Fibroblast of pulmonary artery (primary cell): ENCODE results near the gene VSIR.

Experiments
- DNase-seq: peaks from one replicate; pipeline ENCODE4 v3.0.0-alpha.2; 2010; ENCODE audit warnings: low read depth
- H3K4me3 ChIP-seq: replicated peaks from 2 replicates; pipeline ENCODE4 v1.5.1; 2011; ENCODE audit warnings: low read depth, mild to moderate bottlenecking, control low read depth, low read length, moderate library complexity
- CTCF ChIP-seq: IDR thresholded peaks from 2 replicates; pipeline ENCODE4 v1.5.1; 2011; ENCODE audit warnings: mild to moderate bottlenecking, control low read depth, low read length, inconsistent platforms; ENCODE audit errors: missing control alignments

The VSIR gene

GRCh38 chr10:71772832-71773220, 494 bp downstream of the VSIR start:
- TF ChIP-seq CTCF, result no peak
- peak overlapping the region; percentile 53 for H3K4me3 ChIP-seq
- DNase-seq, result no peak

DNA sequence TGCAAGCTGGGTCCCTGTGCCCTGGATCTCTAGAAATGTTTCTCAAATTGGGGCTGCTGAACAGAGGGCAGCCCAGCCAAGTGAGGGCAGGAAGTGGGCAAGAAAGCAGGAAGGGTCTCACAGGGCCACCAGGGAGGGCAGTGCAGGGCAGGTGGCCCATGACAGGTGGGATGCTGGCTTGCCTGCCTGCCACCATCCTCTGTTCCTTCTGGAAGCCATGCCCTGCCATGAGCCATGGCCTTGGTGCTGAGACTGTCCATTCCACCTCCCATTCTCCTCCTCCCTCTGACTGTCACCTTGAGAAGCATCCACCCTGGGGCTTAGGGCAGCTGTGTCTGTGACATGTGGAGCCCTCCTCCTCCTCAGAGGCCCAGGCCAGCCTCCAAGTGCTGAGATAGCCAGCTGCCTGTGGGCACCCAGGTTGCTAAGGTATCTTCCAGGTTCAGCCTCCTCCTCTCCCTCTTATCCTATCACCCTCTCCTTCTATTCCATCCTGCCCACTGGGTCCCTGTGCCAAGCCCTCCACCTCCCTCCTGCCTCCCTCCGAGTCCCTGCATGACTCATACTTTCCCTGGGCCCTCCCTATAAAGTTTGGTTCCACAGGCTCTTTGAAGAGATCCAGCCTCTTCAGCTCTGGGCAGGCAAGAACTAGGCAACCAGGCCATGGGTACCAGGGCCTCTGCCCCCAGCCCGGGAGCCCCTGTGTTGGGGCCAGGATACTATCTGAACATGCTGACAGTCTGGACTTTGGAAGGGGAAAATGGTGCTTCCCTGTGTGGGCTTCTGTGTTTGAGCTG, 1.3 kb downstream of the VSIR start:
- no peak overlapping the region for H3K4me3 ChIP-seq
- peak; percentile 78 for DNase-seq
- no peak for TF ChIP-seq CTCF

GRCh38 chr10:71771204-71771603, 2.1 kb downstream of the VSIR start:
- H3K4me3 ChIP-seq, result no peak overlapping the region
- no peak for TF ChIP-seq CTCF
- no peak for DNase-seq

- DNase-seq, result no peak
- H3K4me3 ChIP-seq, result no peak overlapping the region
Measured at GRCh38 chr10:71770789-71771188, 2.5 kb downstream of the VSIR start.

GRCh38 chr10:71770255-71770654, 3.1 kb downstream of the VSIR start:
- DNase-seq, result peak; percentile 27
- TF ChIP-seq CTCF, result no peak
- no peak overlapping the region for H3K4me3 ChIP-seq

More at GRCh38 chr10:71770789-71771188, 2.5 kb downstream of the VSIR start:
- no peak for TF ChIP-seq CTCF

- H3K4me3 ChIP-seq, result peak overlapping the region; percentile 10
- no peak for TF ChIP-seq CTCF
- peak; percentile 19 for DNase-seq
Measured at GRCh38 chr10:71769279-71769823, 4.0 kb downstream of the VSIR start.

DNA sequence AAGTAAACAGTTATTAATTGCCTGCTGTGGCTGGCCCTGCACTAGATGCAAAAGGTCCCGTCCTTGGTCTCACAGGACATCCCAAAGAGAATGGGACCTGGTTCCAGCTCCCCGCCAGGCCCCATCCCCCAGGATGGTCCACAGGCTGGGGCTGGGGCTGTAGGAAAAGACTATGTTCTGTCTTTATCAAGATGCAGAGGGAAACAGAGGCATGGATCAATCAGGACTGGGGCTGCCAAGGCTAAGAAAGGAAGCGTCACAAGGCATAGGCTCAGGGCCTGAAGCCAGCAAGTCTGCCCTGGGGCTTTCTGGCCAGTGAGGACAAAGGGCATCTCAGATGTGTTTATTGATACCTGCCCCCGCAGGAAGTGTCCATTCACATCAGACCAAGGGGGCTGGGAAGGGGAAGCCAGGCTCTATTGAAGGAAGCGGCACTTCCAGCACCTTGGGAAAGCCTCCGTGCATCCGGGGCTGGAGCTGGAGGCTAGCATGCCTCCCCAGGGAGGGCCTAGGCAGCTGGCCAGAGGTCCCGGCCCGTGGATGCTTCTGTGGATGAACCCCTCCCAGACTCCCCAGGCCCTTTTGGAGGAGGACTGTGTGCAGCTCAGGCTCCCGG, 5.8 kb downstream of the VSIR start:
- peak; percentile 46 for DNase-seq
- no peak for TF ChIP-seq CTCF
- H3K4me3 ChIP-seq, result no peak overlapping the region
